Thyroid gland (tissue), 4 donors: ENCODE measurements around the gene DGCR2. TPM values are rescaled to one million over a fixed set of nuclear protein-coding genes. Genes with fewer than 3 reads are reported as not detected.
A peak's percentile ranks its signal among the peaks of the same experiment; 100 is the strongest.
"Not testable (repeated sequence)": the region's sequence is repeated elsewhere in the genome, so short reads cannot be mapped to it uniquely, and the experiment has no call there.

ENCODE experiments used
- DNase-seq, 2 donors: peaks; one replicate each; pipeline ENCODE4 v3.0.0-alpha.2; 2019
- H3K27ac ChIP-seq, 3 donors: fragments of 200-600 bp; sonication (generic); 1 replicate in 2 of 3; 2 replicates in 1 of 3; pipeline ENCODE4 v1.5.1; 2016 to 2019; ENCODE audit warnings: mild to moderate bottlenecking in 1 of 3, moderate library complexity in 1 of 3
- H3K27me3 ChIP-seq: fragments of 200-600 bp; sonication (generic); one replicate; pipeline ENCODE4 v1.5.1; 2019
- H3K36me3 ChIP-seq, 2 donors: fragments of 200-600 bp; sonication (generic); one replicate each; pipeline ENCODE4 v1.5.1; 2016 to 2019
- H3K4me1 ChIP-seq, 2 donors: fragments of 200-600 bp; sonication (generic); one replicate each; pipeline ENCODE4 v1.5.1; 2017 to 2019
- H3K4me3 ChIP-seq, 3 donors: fragments of 200-600 bp; sonication (generic); replicated peaks in 1 of 3; 1 replicate in 2 of 3; 2 replicates in 1 of 3; pipeline ENCODE4 v1.5.1; 2016; ENCODE audit warnings: mild to moderate bottlenecking in 1 of 3
- H3K9me3 ChIP-seq: fragments of 200-600 bp; sonication (generic); one replicate; pipeline ENCODE4 v1.5.1; 2017
- CTCF ChIP-seq, 6 experiments: fragments of 200-600 bp in 3 of 6; fragments of 450-650 bp in 3 of 6; sonication (generic) in 3 of 6; IDR thresholded peaks; one replicate each; pipeline ENCODE4 v1.5.1; 2016 to 2019; ENCODE audit warnings: antibody characterized with exemption in 6 of 6, mild to moderate bottlenecking in 2 of 6, inconsistent platforms in 1 of 6, moderate library complexity in 1 of 6
- POLR2A ChIP-seq, 2 donors: fragments of 450-650 bp; IDR thresholded peaks; one replicate each; pipeline ENCODE4 v1.6.1; 2017; ENCODE audit warnings: antibody characterized with exemption in 2 of 2, mild to moderate bottlenecking in 2 of 2, moderate library complexity in 1 of 2
- WGBS, 2 donors: methylation state at CpG; one replicate each; pipeline ENCODE4 v1.1.5; 2017; 5-methylcytosine and 5-hydroxymethylcytosine counted together
- intact Hi-C: fragments of 100-400 bp; cut with DNase I; formaldehyde crosslinking; loops from one replicate; pipeline ENCODE4 v1.15.1; 2023
- total RNA-seq, 4 donors: library from RNA; depleted of rRNA; stranded (reverse); fragments of >200 nt; gene quantifications; one replicate each; pipeline ENCODE4 v1.2.3, GENCODE V29; 2016

The DGCR2 gene
- total RNA-seq, 4 donors from 2014 or later = 49.3 to 106 (median 86.9) TPM

GRCh38 chr22:19090183-19090582, 32.0 kb downstream of the DGCR2 start:
- no peaks in the 10 kb centered on the region for H3K9me3 ChIP-seq
- H3K4me3 ChIP-seq = no peak overlapping the region
- TF ChIP-seq CTCF (IDR thresholded peaks at IDR 0.05) = no peak
- TF ChIP-seq POLR2A (IDR thresholded peaks at IDR 0.05) = no peak
- peaks cover 0 to 19% of the 10 kb centered on the region in 2 donors for H3K4me1 ChIP-seq
- no peaks in the 10 kb centered on the region for H3K36me3 ChIP-seq
- no peaks in the 10 kb centered on the region for H3K27me3 ChIP-seq
- no peak overlapping the region for H3K27ac ChIP-seq
- 93 to 98% methylated on average over 2 of the region's 2 CpGs for WGBS, 2 donors
- no peak for DNase-seq
- intact Hi-C loops = no loop called here

- TF ChIP-seq CTCF (IDR thresholded peaks at IDR 0.05) (no peak), POLR2A (IDR thresholded peaks at IDR 0.05) (no peak)
- Histone ChIP-seq H3K36me3 (no peaks in the 10 kb centered on the region), H3K27me3 (no peaks in the 10 kb centered on the region), H3K9me3 (no peaks in the 10 kb centered on the region), H3K27ac (no peak overlapping the region), H3K4me1 (peaks cover 0 to 20% of the 10 kb centered on the region in 2 donors), H3K4me3 (no peak overlapping the region)
- no peak for DNase-seq
- intact Hi-C loops = no loop called here
- 91 to 97% methylated on average over 14 of the region's 14 CpGs for WGBS, 2 donors
Measured at GRCh38 chr22:19088866-19089595, 33.2 kb downstream of the DGCR2 start.

- peaks cover 0 to 20% of the 10 kb centered on the region in 2 donors for H3K4me1 ChIP-seq
- H3K27ac ChIP-seq = no peak overlapping the region
- intact Hi-C loops = no loop called here
- 90 to 92% methylated on average over 3 of the region's 3 CpGs for WGBS, 2 donors
- no peaks in the 10 kb centered on the region for H3K36me3 ChIP-seq
- no peak for TF ChIP-seq CTCF (IDR thresholded peaks at IDR 0.05)
- no peak overlapping the region for H3K4me3 ChIP-seq
- DNase-seq = no peak
- no peaks in the 10 kb centered on the region for H3K9me3 ChIP-seq
- H3K27me3 ChIP-seq = no peaks in the 10 kb centered on the region
Measured at GRCh38 chr22:19086896-19087295, 35.3 kb downstream of the DGCR2 start.

- Histone ChIP-seq H3K4me3 (no peak overlapping the region), H3K27me3 (no peaks in the 10 kb centered on the region), H3K4me1 (peaks cover 0 to 20% of the 10 kb centered on the region in 2 donors), H3K27ac (no peak overlapping the region), H3K9me3 (no peaks in the 10 kb centered on the region), H3K36me3 (no peaks in the 10 kb centered on the region)
- TF ChIP-seq CTCF (IDR thresholded peaks at IDR 0.05) (no peak), POLR2A (IDR thresholded peaks at IDR 0.05) (no peak)
- intact Hi-C loops = no loop called here
- WGBS, 2 donors = 96 to 97% methylated on average over 6 of the region's 6 CpGs
- no peak for DNase-seq
Measured at GRCh38 chr22:19086417-19086816, 35.8 kb downstream of the DGCR2 start.

GRCh38 chr22:19085233-19085718, 36.9 kb downstream of the DGCR2 start:
- no peak for DNase-seq
- intact Hi-C loops = no loop called here
- Histone ChIP-seq H3K4me1 (peaks cover 0 to 20% of the 10 kb centered on the region in 2 donors), H3K27ac (no peak overlapping the region), H3K27me3 (no peaks in the 10 kb centered on the region), H3K9me3 (no peaks in the 10 kb centered on the region), H3K4me3 (no peak overlapping the region), H3K36me3 (no peaks in the 10 kb centered on the region)
- 56 to 60% methylated on average over 1 of the region's 1 CpG for WGBS, 2 donors
- no peak for TF ChIP-seq POLR2A (IDR thresholded peaks at IDR 0.05)
- peak in 1 of 6 experiments; percentile 14 for TF ChIP-seq CTCF (IDR thresholded peaks at IDR 0.05)

GRCh38 chr22:19084586-19084985, 37.6 kb downstream of the DGCR2 start:
- H3K9me3 ChIP-seq, intact Hi-C loops, H3K27me3 ChIP-seq, DNase-seq, H3K27ac ChIP-seq, H3K36me3 ChIP-seq, H3K4me3 ChIP-seq: not testable (repeated sequence)
- H3K4me1 ChIP-seq = peaks cover 0 to 20% of the 10 kb centered on the region in 2 donors
- 85 to 94% methylated on average over 4 of the region's 32 CpGs for WGBS, 2 donors

- H3K4me1 ChIP-seq = peaks cover 0 to 18% of the 10 kb centered on the region in 2 donors
- intact Hi-C loops, H3K27ac ChIP-seq, H3K9me3 ChIP-seq, DNase-seq, H3K4me3 ChIP-seq, H3K27me3 ChIP-seq, H3K36me3 ChIP-seq: not testable (repeated sequence)
- 96% methylated on average over 17 of the region's 30 CpGs; no CpG with 5 or more reads in 1 of the 2 donors for WGBS, 2 donors
Measured at GRCh38 chr22:19084126-19084525, 38.1 kb downstream of the DGCR2 start.
